Measurements from ENCODE around the gene NCOA3. TPM values are rescaled to one million over a fixed set of nuclear protein-coding genes. Genes with fewer than 3 reads are reported as not detected.

Gene NCOA3
- total and polyA plus RNA-seq, 12 donors, result 8.0 to 30.2 (median 21.4) TPM

DNA sequence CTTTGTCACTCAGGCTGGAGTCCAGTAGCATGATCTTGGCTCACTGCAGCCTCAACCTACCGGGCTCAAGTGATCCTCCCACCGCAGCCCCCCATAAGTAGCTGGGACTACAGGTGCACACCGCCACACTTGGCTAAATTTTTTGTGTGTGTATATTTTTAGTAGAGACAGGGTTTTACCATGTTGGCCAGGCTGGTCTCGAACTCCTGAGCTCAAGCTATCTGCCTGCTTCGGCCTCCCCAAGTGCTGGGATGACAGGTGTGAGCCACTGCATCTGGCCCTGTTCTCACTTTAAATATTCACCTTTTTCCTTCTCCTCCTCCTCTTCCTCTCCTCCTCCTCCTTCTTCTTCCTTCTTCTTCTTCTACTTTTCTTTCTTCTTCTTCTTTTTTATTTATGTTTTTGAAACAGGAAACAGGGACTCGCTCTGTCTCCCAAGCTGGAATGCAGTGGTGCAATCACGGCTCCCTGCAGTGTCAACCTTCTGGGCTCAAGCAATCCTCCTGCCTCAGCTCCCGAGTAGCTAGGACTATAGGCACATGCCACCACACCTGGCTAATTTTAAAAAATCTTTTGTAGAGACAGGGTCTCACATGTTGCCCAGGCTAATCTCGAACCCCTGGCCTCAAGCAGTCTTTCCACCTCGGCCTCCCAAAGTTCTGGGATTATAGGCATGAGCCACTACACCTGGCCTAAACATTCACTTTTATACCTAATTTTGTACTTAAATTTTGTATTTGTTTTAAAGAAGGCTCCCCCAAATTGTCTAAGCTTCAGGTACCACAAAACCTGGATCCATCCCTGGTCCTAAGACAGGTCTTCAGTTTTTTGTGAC is 47.2 kb upstream of the NCOA3 start:
- WGBS, 2 donors, result 89 to 92% methylated on average over 10 of the region's 10 CpGs
- intact Hi-C loops (cut with DNase I), result loop anchor here in 1 of 10 donors (5.0 kb wide), 1 partner anchor 37 kb away; no protein-coding TSS in a partner anchor

DNA sequence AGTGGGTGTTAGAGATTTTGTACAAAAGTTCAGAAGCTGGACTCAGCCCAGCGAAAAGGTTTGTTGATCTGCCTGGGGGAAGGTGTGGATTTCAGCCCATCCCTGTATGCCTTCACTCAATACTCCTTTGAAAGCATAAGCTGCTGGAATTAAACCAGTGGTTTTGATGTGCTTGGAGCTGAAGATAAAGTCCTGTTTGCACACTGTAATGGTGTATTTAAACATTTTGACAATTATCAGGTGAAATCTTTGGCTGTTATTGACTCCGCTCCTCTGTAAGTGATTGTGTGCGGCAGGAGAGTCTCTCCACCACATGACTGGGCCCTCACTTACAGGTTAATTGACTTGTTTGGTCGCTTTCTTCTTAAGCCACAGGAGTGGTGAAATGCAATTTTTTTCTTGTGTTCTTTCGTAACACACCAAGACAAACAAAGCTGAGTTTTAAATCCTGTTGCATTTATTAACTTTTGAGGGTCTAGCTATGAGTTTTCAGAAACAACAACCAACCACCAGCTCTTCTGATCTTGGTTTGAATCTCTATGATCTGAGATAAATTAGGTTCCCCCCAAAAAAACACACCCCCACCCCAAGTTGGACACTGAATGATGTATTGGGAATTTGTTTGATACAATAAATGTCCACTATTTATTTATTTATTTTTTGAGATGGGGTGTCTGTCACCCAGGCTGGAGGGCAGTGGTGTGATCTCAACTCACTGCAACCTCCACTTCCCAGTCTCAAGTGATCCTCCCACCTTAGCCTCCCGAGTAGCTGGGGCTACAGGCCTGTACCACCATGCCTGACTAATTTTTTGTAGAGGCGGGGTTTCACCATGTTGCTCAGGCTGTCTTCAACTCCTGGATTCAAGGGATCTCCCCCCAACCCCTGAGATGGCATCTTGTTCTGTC is 46.3 kb upstream of the NCOA3 start:
- no peak for DNase-seq
- H3K27me3 ChIP-seq, result no peaks in the 10 kb centered on the region
- H3K9me3 ChIP-seq, result peaks cover 0 to 4% (median 0%) of the 10 kb centered on the region in 11 donors
- no peak for ATAC-seq
- TF ChIP-seq, protein P1, sequence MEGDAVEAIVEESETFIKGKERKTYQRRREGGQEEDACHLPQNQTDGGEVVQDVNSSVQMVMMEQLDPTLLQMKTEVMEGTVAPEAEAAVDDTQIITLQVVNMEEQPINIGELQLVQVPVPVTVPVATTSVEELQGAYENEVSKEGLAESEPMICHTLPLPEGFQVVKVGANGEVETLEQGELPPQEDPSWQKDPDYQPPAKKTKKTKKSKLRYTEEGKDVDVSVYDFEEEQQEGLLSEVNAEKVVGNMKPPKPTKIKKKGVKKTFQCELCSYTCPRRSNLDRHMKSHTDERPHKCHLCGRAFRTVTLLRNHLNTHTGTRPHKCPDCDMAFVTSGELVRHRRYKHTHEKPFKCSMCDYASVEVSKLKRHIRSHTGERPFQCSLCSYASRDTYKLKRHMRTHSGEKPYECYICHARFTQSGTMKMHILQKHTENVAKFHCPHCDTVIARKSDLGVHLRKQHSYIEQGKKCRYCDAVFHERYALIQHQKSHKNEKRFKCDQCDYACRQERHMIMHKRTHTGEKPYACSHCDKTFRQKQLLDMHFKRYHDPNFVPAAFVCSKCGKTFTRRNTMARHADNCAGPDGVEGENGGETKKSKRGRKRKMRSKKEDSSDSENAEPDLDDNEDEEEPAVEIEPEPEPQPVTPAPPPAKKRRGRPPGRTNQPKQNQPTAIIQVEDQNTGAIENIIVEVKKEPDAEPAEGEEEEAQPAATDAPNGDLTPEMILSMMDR (IDR thresholded peaks at IDR 0.05), result no peak
- 92 to 95% methylated on average over 7 of the region's 7 CpGs for WGBS, 2 donors
- H3K4me3 ChIP-seq, result no peak overlapping the region
- intact Hi-C loops (cut with DNase I), result no loop called here
- no peak overlapping the region for H3K27ac ChIP-seq
- H3K4me1 ChIP-seq, result peaks cover 0 to 14% (median 0%) of the 10 kb centered on the region in 9 donors
- no peaks in the 10 kb centered on the region for H3K36me3 ChIP-seq

More for the DNA sequence above, 47.2 kb upstream of the NCOA3 start:
- DNase-seq (no peak), ATAC-seq (no peak)
- TF ChIP-seq, protein P1 (IDR thresholded peaks at IDR 0.05), result no peak
- Histone ChIP-seq H3K36me3 (no peaks in the 10 kb centered on the region), H3K27me3 (no peaks in the 10 kb centered on the region), H3K4me3 (no peak overlapping the region), H3K4me1 (peaks cover 0 to 14% (median 0%) of the 10 kb centered on the region in 9 donors), H3K27ac (no peak overlapping the region), H3K9me3 (peaks cover 0 to 4% (median 0%) of the 10 kb centered on the region in 11 donors)

DNA sequence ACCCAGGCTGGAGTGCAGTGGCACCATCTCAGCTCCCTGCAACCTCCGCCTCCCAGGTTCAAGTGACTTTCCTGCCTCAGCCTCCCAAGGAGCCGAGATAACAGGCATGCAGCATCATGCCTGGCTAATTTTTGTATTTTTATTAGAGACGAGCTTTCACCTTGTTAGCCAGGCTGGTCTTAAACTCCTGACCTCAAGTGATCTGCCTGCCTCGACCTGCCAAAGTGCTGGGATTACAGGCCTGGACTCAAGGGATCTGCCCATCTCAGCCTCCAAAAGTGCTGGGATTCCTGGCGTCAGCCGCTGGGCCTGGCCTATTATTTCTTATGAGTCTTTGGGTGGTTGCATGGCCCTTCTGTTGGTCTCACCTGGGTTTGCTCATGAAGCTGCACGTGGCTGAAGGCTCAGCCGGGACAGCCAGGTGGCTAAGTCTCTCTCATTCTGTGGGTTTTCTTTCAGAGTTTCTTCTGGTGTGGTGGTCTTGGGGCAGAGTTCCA is 45.6 kb upstream of the NCOA3 start:
- H3K27ac ChIP-seq, result no peak overlapping the region
- ATAC-seq, result no peak
- H3K27me3 ChIP-seq, result no peaks in the 10 kb centered on the region
- H3K36me3 ChIP-seq, result no peaks in the 10 kb centered on the region
- peaks cover 0 to 4% (median 0%) of the 10 kb centered on the region in 11 donors for H3K9me3 ChIP-seq
- 97% methylated on average over 8 of the region's 8 CpGs for WGBS, 2 donors
- TF ChIP-seq, protein P1 (IDR thresholded peaks at IDR 0.05), result no peak
- intact Hi-C loops (cut with DNase I), result no loop called here
- H3K4me3 ChIP-seq, result no peak overlapping the region
- no peak for DNase-seq
- peaks cover 0 to 14% (median 0%) of the 10 kb centered on the region in 9 donors for H3K4me1 ChIP-seq
